Measurements from ENCODE around the gene RARS1.

Gene RARS1

GRCh38 chr5:168477060-168477459 is 9.2 kb upstream of the RARS1 start:
- DNase-seq (ENCODE audit: extremely low read depth, low read depth), result no peak
- TF ChIP-seq, protein P1, sequence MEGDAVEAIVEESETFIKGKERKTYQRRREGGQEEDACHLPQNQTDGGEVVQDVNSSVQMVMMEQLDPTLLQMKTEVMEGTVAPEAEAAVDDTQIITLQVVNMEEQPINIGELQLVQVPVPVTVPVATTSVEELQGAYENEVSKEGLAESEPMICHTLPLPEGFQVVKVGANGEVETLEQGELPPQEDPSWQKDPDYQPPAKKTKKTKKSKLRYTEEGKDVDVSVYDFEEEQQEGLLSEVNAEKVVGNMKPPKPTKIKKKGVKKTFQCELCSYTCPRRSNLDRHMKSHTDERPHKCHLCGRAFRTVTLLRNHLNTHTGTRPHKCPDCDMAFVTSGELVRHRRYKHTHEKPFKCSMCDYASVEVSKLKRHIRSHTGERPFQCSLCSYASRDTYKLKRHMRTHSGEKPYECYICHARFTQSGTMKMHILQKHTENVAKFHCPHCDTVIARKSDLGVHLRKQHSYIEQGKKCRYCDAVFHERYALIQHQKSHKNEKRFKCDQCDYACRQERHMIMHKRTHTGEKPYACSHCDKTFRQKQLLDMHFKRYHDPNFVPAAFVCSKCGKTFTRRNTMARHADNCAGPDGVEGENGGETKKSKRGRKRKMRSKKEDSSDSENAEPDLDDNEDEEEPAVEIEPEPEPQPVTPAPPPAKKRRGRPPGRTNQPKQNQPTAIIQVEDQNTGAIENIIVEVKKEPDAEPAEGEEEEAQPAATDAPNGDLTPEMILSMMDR (IDR thresholded peaks at IDR 0.05; ENCODE audit: low read depth, low read length, missing control alignments), result no peak
- no peak overlapping the region for H3K4me3 ChIP-seq (replicated peaks; ENCODE audit: low read depth, low read length)

DNA sequence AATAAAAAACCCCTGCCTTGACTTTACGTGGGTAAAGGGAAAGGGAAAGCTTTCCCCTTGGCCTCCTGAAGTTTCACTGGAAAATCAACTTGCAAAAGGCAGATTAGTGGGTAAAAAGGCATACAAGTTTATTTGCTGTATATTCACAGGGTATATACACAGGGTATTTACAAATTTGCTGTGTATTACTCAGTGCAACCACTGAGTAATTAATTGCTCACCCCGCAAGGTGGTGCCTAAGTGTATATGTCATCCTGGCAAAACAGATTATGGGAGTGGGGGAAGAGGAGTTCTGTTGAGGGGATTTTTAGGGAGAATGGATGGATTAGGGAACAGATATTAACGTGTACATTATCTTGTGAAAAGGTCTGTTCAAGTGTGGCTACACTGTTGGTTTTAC is 7.1 kb upstream of the RARS1 start:
- no peak for DNase-seq (ENCODE audit: extremely low read depth, low read depth)
- H3K4me3 ChIP-seq (replicated peaks; ENCODE audit: low read depth, low read length), result no peak overlapping the region
- TF ChIP-seq, protein P1 (IDR thresholded peaks at IDR 0.05; ENCODE audit: low read depth, low read length, missing control alignments), result no peak

GRCh38 chr5:168480601-168481000 is 5.7 kb upstream of the RARS1 start:
- TF ChIP-seq, protein P1 (IDR thresholded peaks at IDR 0.05; ENCODE audit: low read depth, low read length, missing control alignments), result no peak

DNA sequence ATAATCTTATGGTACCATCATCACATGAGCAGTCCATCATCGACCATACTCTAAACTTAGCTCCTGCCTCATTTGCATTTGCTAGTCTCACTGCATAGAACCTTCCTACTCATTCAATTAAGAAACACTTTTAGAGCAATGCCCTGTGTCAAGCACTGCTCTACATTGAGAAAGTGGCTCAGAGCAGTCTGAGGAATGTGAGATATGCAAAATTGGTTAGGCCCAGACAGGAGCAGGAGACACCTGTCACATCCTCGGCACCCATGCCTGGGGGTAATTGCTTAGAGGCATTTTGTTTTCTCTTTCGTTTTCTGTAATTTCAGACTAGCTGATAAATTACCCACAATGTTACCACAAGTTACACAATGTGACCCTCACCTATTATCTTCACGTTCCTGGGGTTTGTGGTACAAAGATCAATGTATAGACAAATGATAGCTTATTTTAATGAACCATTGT is 4.9 kb upstream of the RARS1 start:
- no peak overlapping the region for H3K4me3 ChIP-seq (replicated peaks; ENCODE audit: low read depth, low read length)
- no peak for DNase-seq (ENCODE audit: extremely low read depth, low read depth)
- TF ChIP-seq, protein P1 (IDR thresholded peaks at IDR 0.05; ENCODE audit: low read depth, low read length, missing control alignments), result no peak

More at GRCh38 chr5:168480601-168481000, 5.7 kb upstream of the RARS1 start:
- DNase-seq (ENCODE audit: extremely low read depth, low read depth), result no peak
- H3K4me3 ChIP-seq (replicated peaks; ENCODE audit: low read depth, low read length), result no peak overlapping the region

DNA sequence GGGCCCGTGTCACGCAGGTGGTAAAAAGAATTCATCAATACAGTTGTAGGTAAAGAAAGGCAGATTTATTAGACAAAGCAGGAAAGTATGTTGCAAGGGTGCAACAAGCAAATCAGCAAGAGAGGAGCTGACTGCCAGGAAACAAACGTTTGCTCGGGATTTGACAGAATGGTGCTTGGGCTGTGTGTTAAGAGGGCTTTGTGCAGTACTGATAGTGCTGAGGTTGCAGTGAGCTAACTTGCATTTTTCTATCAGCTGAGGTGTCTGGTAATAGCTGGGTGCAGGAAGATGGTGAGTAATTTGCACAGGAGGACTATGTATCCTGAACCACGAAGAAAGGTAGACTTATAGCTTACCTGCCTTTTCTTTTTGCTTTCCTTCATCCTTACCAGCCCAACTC is 3.9 kb upstream of the RARS1 start:
- TF ChIP-seq, protein P1 (IDR thresholded peaks at IDR 0.05; ENCODE audit: low read depth, low read length, missing control alignments), result no peak
- no peak for DNase-seq (ENCODE audit: extremely low read depth, low read depth)
- no peak overlapping the region for H3K4me3 ChIP-seq (replicated peaks; ENCODE audit: low read depth, low read length)

DNA sequence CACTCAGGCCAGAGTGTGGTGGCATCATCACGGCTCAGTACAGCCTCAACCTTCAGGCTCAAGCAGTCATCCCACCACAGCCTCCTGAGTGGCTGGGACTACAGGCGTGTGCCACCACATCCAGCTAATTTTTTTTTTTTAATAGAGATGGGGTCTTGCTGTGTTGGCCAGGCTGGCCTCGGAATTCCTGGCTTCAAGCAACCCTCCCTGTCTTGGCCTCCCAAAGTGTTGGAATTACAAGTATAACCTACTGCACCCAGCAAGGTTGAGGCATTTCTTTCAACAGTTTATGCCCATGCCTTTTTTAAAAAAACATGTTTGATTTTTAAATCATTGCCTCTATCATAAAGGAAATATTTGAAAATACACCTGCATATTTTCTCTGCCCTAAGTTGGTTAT is 2.8 kb downstream of the RARS1 start:
- no peak overlapping the region for H3K4me3 ChIP-seq (replicated peaks; ENCODE audit: low read depth, low read length)
- TF ChIP-seq, protein P1 (IDR thresholded peaks at IDR 0.05; ENCODE audit: low read depth, low read length, missing control alignments), result no peak
- no peak for DNase-seq (ENCODE audit: extremely low read depth, low read depth)

GRCh38 chr5:168494057-168494555 is 7.8 kb downstream of the RARS1 start:
- H3K4me3 ChIP-seq (replicated peaks; ENCODE audit: low read depth, low read length), result no peak overlapping the region
- DNase-seq (ENCODE audit: extremely low read depth, low read depth), result no peak
- TF ChIP-seq, protein P1 (IDR thresholded peaks at IDR 0.05; ENCODE audit: low read depth, low read length, missing control alignments), result no peak

All from HFF-Myc (cell line).